GM19452 (cell line): ENCODE data around the gene BSX.

Experiments
- ATAC-seq: cut with Tn5 transposase; IDR thresholded peaks from one replicate; pipeline ENCODE4 v1.9.1; 2021; ENCODE audit not compliant: unreplicated experiment

The BSX gene

DNA sequence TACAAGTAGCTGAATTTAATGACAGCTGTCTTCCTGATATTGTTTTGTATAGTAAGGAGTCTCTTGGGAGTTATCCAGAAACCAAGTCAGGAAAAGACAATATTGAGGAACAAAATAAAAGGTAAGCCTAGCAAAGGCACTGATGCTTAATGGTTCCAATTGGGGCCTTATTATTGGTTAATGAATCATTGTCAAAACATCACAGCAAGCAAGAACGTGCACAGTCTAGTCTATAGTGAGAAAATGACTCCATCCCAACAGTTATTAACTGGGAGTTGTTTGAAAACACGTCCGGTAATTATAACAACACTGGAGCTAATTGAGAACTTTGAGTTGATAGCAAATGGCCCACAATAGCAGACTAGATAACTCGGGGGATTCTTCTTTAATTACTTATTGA, 17.7 kb downstream of the BSX start:
- no peak for ATAC-seq

DNA sequence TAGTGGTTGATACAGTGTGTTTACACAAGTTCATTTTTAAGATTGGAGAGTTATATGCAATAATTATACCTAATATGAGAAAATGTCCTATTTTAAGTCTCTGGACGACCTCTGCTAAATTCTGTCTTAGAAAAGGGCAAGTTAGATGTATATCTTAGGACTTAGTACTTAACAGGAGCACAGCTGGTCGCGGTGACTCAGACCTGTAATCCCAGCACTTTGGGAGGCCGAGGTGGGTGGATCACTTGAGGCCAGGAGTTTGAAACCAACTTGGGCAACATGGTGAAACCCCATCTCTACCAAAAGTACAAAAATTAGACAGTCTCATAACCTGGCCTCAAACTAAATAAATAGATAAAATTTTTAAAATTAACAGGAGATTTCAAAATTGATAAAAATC, 27.2 kb downstream of the BSX start:
- no peak for ATAC-seq

DNA sequence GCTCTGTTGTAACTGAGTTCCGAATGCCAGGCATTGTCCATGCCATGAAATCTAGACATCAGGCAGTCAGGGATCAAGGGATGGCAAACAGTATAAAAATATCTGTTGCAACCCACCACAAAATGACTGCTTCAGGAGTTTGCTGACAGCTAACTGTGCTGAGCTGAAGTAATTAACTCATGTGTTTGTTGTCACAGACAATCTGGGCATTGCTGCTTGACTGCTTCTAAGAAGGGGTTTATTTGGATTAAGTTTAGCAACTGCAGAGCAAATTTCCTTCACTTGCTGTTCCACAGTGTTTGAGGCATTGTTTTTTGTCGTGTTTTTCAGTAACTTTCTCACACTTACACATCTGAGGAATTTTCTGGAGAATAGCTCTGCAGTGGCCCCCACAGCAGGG, 30.4 kb downstream of the BSX start:
- ATAC-seq: no peak

DNA sequence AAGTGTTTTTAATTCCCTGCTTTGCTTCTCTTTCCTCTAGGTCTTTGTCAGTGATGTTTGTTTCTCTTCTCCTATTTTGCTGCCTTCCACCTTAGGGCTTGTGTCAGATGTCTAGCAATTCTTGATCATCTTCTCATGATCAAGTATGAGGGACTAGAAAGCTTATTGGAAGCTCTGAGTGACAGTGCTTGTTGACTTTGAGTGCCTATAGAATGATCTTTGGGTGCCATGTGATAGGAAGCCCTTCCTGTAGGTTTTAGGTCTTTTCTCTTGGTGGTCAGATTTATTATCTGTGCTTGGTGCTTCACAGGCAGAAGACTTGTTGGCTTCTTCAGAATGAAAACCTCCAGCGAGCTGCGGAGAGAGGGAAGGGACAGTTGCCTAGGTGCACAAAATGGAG, 43.1 kb downstream of the BSX start:
- ATAC-seq: no peak

DNA sequence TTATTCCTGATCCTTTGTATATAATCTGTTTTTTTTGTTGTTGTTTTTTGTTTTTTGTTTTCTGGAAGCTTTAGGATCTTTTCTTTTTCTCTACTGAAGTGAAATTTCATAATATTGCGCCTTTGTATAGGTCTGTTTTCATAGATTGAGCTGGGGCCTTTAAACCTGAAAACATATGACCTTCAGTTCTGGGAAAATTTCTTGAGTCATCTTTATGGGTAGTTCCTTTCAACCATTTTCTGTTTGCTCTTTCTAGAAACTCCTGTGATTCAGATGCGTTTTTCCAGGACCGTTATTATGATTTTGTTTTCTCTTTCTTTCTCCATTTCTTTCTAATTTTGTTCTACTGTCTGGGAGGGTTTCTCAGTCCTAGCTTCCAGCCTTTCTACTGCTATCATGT, 43.7 kb downstream of the BSX start:
- no peak for ATAC-seq

DNA sequence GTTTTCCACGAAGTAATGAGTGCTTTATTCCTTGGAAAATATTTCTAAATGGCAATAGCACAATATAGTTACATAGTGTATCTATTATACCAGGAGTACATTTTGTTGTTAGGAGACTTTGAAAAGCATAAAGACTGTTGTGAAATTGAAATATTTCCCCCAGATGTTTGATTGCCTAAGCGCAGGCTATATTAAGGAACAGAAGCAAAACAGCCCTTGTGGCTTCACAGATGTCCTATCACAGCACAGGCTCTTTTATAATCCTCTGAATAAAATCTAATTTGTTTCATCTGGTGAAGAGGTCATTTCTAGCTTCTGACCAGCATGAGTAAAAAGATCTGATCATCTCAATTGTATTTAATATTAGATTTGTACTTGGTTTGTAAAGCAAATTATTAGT, 48.2 kb downstream of the BSX start:
- no peak for ATAC-seq

DNA sequence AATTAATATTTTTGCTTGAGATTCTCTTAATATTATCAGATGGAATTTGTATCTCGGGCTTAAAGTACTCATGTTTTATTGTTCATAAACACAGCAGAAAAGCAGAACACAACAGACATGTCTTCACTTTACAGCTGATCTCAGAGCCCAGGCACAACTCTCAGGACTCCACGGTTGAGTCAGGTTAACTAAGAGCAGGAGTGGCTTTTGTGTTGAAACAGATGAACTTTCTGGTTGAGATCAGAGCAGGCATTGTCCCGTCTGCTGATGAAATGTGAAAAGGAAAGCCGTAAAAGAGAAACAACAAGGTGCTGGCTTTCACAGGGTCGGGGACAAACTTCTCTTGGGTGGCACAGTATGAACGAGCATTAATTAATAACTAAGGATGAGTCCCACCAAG, 50.1 kb downstream of the BSX start:
- ATAC-seq: no peak
